SK-N-SH (cell line): ENCODE data around the gene DQX1.

ENCODE experiments used
- CTCF ChIP-seq: fragments of 200-600 bp; sonication (generic); IDR thresholded peaks from 2 replicates; pipeline ENCODE4 v1.6.1; 2017; ENCODE audit warnings: antibody characterized with exemption, mild to moderate bottlenecking, moderate library complexity
- EZH2phosphoT487 ChIP-seq: fragments of 200-600 bp; sonication (generic); IDR thresholded peaks from 2 replicates; pipeline ENCODE4 v1.6.1; 2017; ENCODE audit warnings: low read depth, mixed run types, mild to moderate bottlenecking, antibody characterized with exemption, moderate library complexity, borderline replicate concordance
- FOXJ3 ChIP-seq: sonication (generic); formaldehyde crosslinking; IDR thresholded peaks from 2 replicates; pipeline ENCODE4 v1.5.1; 2020; ENCODE audit warnings: mild to moderate bottlenecking, missing genetic modification reagents
- GABPA ChIP-seq: IDR thresholded peaks from 2 replicates; pipeline ENCODE4 v1.4.0; 2012; ENCODE audit warnings: low read depth, mild to moderate bottlenecking
- MXI1 ChIP-seq: IDR thresholded peaks from 2 replicates; pipeline ENCODE4 v1.6.1; 2012; ENCODE audit warnings: mild to moderate bottlenecking, low read depth, low read length, improper control_type of control experiment
- NRF1 ChIP-seq: IDR thresholded peaks from 2 replicates; pipeline ENCODE4 v1.6.1; 2012; ENCODE audit warnings: low read depth, mild to moderate bottlenecking, low read length
- POLR2AphosphoS5 ChIP-seq: IDR thresholded peaks from 2 replicates; pipeline ENCODE4 v1.6.1; 2012; ENCODE audit warnings: low read depth, low read length
- RAD21 ChIP-seq: IDR thresholded peaks from 2 replicates; pipeline ENCODE4 v1.6.1; 2012; ENCODE audit warnings: mild to moderate bottlenecking, low read length
- REST ChIP-seq: IDR thresholded peaks from 2 replicates; pipeline ENCODE4 v1.6.1; 2012; ENCODE audit warnings: mild to moderate bottlenecking, low read depth, low read length, moderate library complexity
- RFX5 ChIP-seq: IDR thresholded peaks from 2 replicates; pipeline ENCODE4 v1.6.1; 2012; ENCODE audit warnings: mild to moderate bottlenecking, improper control_type of control experiment, low read length
- USF1 ChIP-seq: IDR thresholded peaks from 2 replicates; pipeline ENCODE4 v1.4.0; 2012; ENCODE audit warnings: low read depth, borderline replicate concordance

- TF ChIP-seq CTCF: no peak
- no peak for TF ChIP-seq GABPA
- no peak for TF ChIP-seq EZH2phosphoT487
- no peak for TF ChIP-seq RFX5
- TF ChIP-seq MXI1: no peak
- TF ChIP-seq FOXJ3 (CRISPR knock-in tag): no peak
- no peak for TF ChIP-seq NRF1
- TF ChIP-seq RAD21: no peak
- TF ChIP-seq REST: no peak
- TF ChIP-seq POLR2AphosphoS5: no peak
- no peak for TF ChIP-seq USF1
Observed at GRCh38 chr2:74471332-74472065, 54.5 kb downstream of the DQX1 start.
